ENCODE measurements around the gene CAPN1.

CAPN1 gene

GRCh38 chr11:65251476-65251875 is 69.7 kb downstream of the CAPN1 start:
- in situ Hi-C loops (cut with HindIII; ENCODE audit: low sequenced_read_pairs), result loop anchor here (10.0 kb wide), 1 partner anchor 57 kb away; no protein-coding TSS in a partner anchor

- in situ Hi-C loops (cut with HindIII; ENCODE audit: low sequenced_read_pairs), result loop anchor here (10.0 kb wide), 1 partner anchor 60 kb away; no protein-coding TSS in a partner anchor
These were observed 73.0 kb downstream of the CAPN1 start for GRCh38 chr11:65254724-65255123.

GRCh38 chr11:65258988-65259387 is 77.3 kb downstream of the CAPN1 start:
- in situ Hi-C loops (cut with HindIII; ENCODE audit: low sequenced_read_pairs), result loop anchor here (10.0 kb wide), 1 partner anchor 64 kb away; no protein-coding TSS in a partner anchor

GRCh38 chr11:65260302-65260701 is 78.6 kb downstream of the CAPN1 start:
- in situ Hi-C loops (cut with HindIII; ENCODE audit: low sequenced_read_pairs), result no loop called here

GRCh38 chr11:65260756-65261590 is 79.2 kb downstream of the CAPN1 start:
- in situ Hi-C loops (cut with HindIII; ENCODE audit: low sequenced_read_pairs), result no loop called here
